GM18505 (cell line): ENCODE measurements around the gene CCDC18.
A peak's percentile ranks its signal among the peaks of the same experiment; 100 is the strongest.
"Not testable (repeated sequence)": the region's sequence is repeated elsewhere in the genome, so short reads cannot be mapped to it uniquely, and the experiment has no call there.

ENCODE experiments used
- ATAC-seq: cut with Tn5 transposase; IDR thresholded peaks from one replicate; pipeline ENCODE4 v1.9.1; 2021; ENCODE audit not compliant: unreplicated experiment
- POLR2A ChIP-seq: IDR thresholded peaks from 4 replicates; pipeline ENCODE4 v1.6.1; 2011; ENCODE audit warnings: borderline replicate concordance; ENCODE audit not compliant: insufficient read depth, insufficient read length; ENCODE audit errors: extremely low read depth

CCDC18 gene

GRCh38 chr1:93190432-93190831 is 9.9 kb downstream of the CCDC18 start:
- no peak for ATAC-seq
- TF ChIP-seq POLR2A: no peak

DNA sequence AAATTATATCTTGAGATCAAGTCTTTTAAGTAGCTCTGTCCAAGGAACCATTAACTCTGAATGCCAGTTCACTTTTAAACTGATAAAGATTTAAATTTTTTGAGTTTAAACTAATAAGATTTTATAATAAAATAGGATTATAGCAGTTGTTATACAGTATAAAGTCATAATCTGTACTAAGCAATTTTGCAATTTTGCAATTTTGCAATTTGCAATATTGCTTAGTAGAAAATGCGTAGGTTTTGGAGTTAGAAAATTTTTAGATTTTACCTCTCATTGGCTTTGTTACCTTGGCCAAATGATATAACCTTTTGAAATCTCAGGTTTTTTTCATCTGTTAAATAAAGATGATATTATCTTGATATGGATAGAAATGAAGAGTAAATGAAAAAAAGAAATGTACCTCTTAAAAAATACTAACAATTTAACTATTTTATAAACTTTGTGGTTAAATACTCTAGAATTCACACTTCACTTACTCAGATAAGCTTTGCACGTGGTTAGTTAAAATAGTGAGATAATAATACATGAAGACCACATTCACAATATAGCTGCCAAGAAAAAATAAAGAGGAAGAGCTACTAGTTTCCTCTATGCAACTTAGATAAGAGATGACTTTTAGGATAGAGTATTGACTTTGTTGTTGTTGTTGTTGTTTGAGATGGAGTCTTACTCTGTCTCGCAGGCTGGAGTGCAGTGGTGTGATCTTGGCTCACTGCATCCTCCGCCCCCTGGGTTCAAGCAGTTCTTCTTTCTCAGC is 13.9 kb downstream of the CCDC18 start:
- no peak for TF ChIP-seq POLR2A
- no peak for ATAC-seq

DNA sequence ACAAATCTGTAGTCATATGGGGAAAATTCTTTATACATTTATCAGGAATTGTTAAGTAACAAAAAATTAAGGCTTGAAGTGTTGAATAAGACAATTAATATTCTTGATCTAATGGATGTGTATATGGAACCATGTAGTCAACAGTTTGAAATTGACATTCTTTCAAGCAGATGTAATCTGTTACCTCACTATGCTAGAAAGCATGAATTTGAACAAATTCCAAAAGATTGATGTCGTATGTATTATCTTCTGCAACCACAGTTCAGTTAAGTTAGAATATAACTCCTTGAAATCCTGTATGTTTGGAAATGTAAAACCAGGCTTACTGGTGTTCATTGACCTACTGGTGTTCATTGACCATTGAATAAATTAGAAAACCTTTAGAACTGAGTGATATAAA is 16.1 kb downstream of the CCDC18 start:
- TF ChIP-seq POLR2A: no peak
- ATAC-seq: no peak

DNA sequence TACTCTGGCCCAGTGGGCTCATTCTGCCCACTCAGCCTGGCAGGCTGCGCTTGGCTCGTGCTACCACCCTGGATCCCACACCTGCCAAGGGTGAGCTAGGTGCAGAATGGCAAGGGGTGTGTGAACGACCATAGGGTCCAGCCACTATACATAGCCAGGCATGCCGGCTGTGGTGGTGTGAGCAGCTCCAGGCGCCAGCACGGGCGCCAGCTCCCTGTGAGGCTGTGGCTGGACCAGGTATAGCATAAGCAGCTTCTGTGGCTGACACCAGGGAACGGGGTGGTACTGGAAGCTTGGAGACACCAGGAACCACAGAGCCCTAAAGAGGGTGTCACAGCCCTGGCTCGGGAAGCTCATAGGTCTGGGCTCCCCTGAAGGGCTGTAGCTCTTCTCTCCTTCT is 18.6 kb downstream of the CCDC18 start:
- ATAC-seq: no peak
- TF ChIP-seq POLR2A: no peak

DNA sequence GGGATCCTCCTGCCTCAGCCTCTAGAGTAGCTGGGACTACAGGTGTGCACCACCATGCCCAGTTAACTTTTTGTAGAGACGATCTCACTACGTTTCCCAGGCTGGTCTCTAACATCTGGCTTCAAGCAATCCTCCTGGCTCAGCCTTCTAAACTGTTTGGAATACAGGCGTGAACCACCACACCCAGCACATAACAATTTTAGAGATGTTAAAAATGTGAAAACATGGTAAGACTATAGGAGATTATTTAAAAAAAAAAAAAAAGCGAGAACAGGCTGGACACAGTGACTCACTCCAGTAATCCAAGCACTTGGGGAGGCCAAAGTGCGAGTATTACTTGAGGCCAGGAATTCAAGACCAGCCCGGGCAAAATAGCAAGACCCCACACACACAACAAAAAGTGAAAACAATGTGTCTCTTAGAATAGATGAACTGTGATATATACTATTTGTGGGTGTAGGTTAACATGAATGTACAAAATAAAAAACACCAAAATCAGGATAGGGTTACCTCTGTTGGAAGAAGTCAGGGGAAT is 19.6 kb downstream of the CCDC18 start:
- no peak for TF ChIP-seq POLR2A
- ATAC-seq: no peak

GRCh38 chr1:93200714-93201113 is 20.2 kb downstream of the CCDC18 start:
- no peak for ATAC-seq
- TF ChIP-seq POLR2A: no peak

- no peak for ATAC-seq
These were observed 25.5 kb downstream of the CCDC18 start for GRCh38 chr1:93205892-93206566.

DNA sequence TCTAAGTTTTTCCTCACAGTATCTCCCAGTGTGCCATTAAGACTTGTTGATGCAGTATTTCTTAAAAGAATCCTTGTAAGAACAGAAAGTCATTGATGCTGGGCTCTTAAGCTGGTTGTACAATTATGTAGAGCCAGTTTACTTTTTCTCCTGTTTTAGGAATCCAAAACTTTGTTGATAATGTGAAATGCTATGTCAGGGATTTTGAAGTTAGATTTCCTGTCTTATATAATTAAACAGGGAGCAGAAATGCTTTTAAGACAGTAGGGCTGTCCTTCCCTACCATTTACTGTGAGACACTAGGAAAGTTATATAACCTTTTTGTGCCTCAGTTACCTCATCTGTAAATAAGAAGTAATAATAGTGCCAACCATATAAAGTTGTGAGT is 26.0 kb downstream of the CCDC18 start:
- ATAC-seq: no peak
- TF ChIP-seq POLR2A: no peak

More at GRCh38 chr1:93205892-93206566, 25.5 kb downstream of the CCDC18 start:
- TF ChIP-seq POLR2A: no peak

DNA sequence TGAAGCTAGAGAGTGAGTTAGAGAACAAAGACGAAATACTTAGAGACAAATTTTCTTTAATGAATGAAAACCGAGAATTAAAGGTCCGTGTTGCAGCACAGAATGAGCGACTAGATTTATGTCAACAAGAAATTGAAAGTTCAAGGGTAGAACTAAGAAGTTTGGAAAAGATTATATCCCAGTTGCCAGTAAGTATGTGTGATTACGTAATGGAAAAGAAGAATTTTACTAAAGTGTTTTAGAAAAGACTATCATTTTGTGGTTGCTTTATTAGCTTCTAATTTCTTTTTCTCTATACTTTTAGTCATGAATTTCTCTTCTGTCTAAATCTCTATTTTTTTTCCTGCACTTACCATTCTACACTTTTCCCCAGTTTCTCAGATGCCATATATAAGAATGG is 26.7 kb downstream of the CCDC18 start:
- ATAC-seq: no peak
- TF ChIP-seq POLR2A: no peak

- no peak for TF ChIP-seq POLR2A
These were observed 34.8 kb downstream of the CCDC18 start for GRCh38 chr1:93215322-93215721.

GRCh38 chr1:93219443-93219842 is 38.9 kb downstream of the CCDC18 start:
- ATAC-seq: peak; percentile 56
- TF ChIP-seq POLR2A: no peak

More at GRCh38 chr1:93215322-93215721, 34.8 kb downstream of the CCDC18 start:
- ATAC-seq: no peak

GRCh38 chr1:93220716-93221115 is 40.2 kb downstream of the CCDC18 start:
- ATAC-seq: not testable (repeated sequence)

DNA sequence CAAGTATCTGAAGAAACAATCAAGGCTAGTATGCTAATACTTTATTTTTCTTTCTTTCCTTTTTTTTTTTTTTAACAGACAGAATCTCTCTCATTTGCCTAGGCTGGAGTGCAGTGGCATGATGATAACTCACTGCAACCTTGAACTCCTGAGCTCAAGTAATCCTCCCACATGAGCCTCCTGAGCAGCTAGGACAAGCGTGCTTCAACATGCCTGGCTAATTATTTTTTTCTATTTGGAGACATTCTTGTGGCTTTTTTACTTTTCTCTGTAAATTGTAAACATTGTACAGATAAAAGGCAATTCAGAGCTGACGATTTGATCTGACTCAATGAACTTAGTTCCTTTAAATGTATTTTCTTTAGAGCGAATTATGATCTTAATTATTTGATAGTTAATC is 41.4 kb downstream of the CCDC18 start:
- no peak for ATAC-seq
- no peak for TF ChIP-seq POLR2A
